H1 (cell line): ENCODE results near the gene ZFP3. TPM values are rescaled to one million over a fixed set of nuclear protein-coding genes. Genes with fewer than 3 reads are reported as not detected.
"Not testable (repeated sequence)": the region's sequence is repeated elsewhere in the genome, so short reads cannot be mapped to it uniquely, and the experiment has no call there.

ENCODE experiments used
- CTCF ChIA-PET: fragments of 300-600 bp; sonication (Branson Sonifier 250); formaldehyde crosslinking; loops from one replicate; lab custom pipeline; 2021; ENCODE audit not compliant: partially characterized antibody; lab: Charles Lee
- POLR2A ChIA-PET: fragments of 300-600 bp; sonication (Branson Sonifier 250); formaldehyde crosslinking; loops from one replicate; lab custom pipeline; 2021; ENCODE audit warnings: inconsistent platforms; ENCODE audit not compliant: partially characterized antibody; lab: Charles Lee
- DNase-seq, 2 experiments: peaks; one replicate each; pipeline versions ENCODE4 v3.0.0 to v3.0.0-alpha.2; 2010 to 2022; ENCODE audit warnings: low spot score in 2 of 2, low read depth in 1 of 2, mixed read lengths in 1 of 2
- FAIRE-seq: peaks from 2 replicates; lab custom pipeline; 2011; peaks lifted over from hg19 to GRCh38; lab: Jason Lieb, UNC
- H2AFZ ChIP-seq: 2 replicates; pipeline ENCODE4 v1.8.1; 2012; ENCODE audit warnings: low read length, inconsistent platforms
- H2AK5ac ChIP-seq: 2 replicates; pipeline ENCODE4 v1.6.1; 2013; ENCODE audit warnings: low read depth, low read length
- H2BK120ac ChIP-seq: replicated peaks from 2 replicates; pipeline ENCODE3; 2013; ENCODE audit warnings: low read depth, low read length, inconsistent platforms
- H2BK12ac ChIP-seq: 2 replicates; pipeline ENCODE4 v1.6.1; 2013; ENCODE audit warnings: low read depth, low read length
- H2BK15ac ChIP-seq: 2 replicates; pipeline ENCODE4 v1.6.1; 2013; ENCODE audit warnings: low read length
- H2BK20ac ChIP-seq: 2 replicates; pipeline ENCODE4 v1.6.1; 2013; ENCODE audit warnings: low read length
- H2BK5ac ChIP-seq: 2 replicates; pipeline ENCODE4 v1.6.1; 2013; ENCODE audit warnings: low read depth, low read length
- H3K14ac ChIP-seq: 2 replicates; pipeline ENCODE4 v1.6.1; 2013; ENCODE audit warnings: inconsistent platforms; ENCODE audit not compliant: insufficient read length
- H3K18ac ChIP-seq: 2 replicates; pipeline ENCODE4 v1.6.1; 2013; ENCODE audit warnings: low read length; ENCODE audit errors: extremely low read depth
- H3K23ac ChIP-seq: 2 replicates; pipeline ENCODE4 v1.6.1; 2013; ENCODE audit warnings: inconsistent platforms; ENCODE audit not compliant: insufficient read length
- H3K23me2 ChIP-seq: 2 replicates; pipeline ENCODE4 v1.6.1; 2013; ENCODE audit warnings: low read depth, low read length
- H3K27ac ChIP-seq: 2 replicates; pipeline ENCODE4 v1.6.1; 2011; ENCODE audit warnings: low read depth, low read length, inconsistent platforms
- H3K27me3 ChIP-seq, 4 experiments: replicated peaks in 1 of 4; 1 replicate in 1 of 4; 2 replicates in 3 of 4; pipeline versions ENCODE4 v1.6.1 to v1.8.1; 2011 to 2013; ENCODE audit warnings: low read length in 3 of 4, mild to moderate bottlenecking in 3 of 4, inconsistent platforms in 2 of 4, mixed read lengths in 2 of 4, moderate library complexity in 1 of 4; ENCODE audit not compliant: control insufficient read depth in 3 of 4, insufficient read depth in 3 of 4; ENCODE audit errors: extremely low read depth in 1 of 4
- H3K36me3 ChIP-seq, 4 experiments: 2 replicates each; pipeline versions ENCODE4 v1.6.1 to v1.8.1; 2011 to 2013; ENCODE audit warnings: mild to moderate bottlenecking in 4 of 4, low read length in 3 of 4, moderate library complexity in 2 of 4, control low read depth in 1 of 4, inconsistent platforms in 1 of 4; ENCODE audit not compliant: insufficient read depth in 4 of 4, control insufficient read depth in 2 of 4
- H3K4ac ChIP-seq: replicated peaks from 2 replicates; pipeline ENCODE3; 2013; ENCODE audit warnings: low read length, low read depth, mixed read lengths, inconsistent platforms; ENCODE audit not compliant: insufficient read length
- H3K4me1 ChIP-seq, 4 experiments: replicated peaks in 1 of 4; 1 replicate in 1 of 4; 2 replicates in 3 of 4; pipeline versions ENCODE4 v1.6.1 to v1.8.1; 2011 to 2013; ENCODE audit warnings: low read length in 3 of 4, inconsistent platforms in 2 of 4, mixed read lengths in 1 of 4; ENCODE audit not compliant: insufficient read depth in 4 of 4, control insufficient read depth in 3 of 4
- H3K4me2 ChIP-seq, 2 experiments: 2 replicates each; pipeline versions ENCODE4 v1.6.1 to v1.8.1; 2011 to 2013; ENCODE audit warnings: low read depth in 2 of 2, low read length in 2 of 2, control low read depth in 1 of 2, inconsistent platforms in 1 of 2, mild to moderate bottlenecking in 1 of 2; ENCODE audit not compliant: insufficient read depth in 1 of 2
- H3K4me3 ChIP-seq, 4 experiments: fragments of 200-600, 300-600 bp in 1 of 4; sonication (generic), shearing (Covaris generic), sonication (Bioruptor Twin) in 1 of 4; 2 replicates each; pipeline versions ENCODE4 v1.5.1 to v1.8.1; 2011 to 2016; ENCODE audit warnings: low read length in 4 of 4, low read depth in 3 of 4, control low read depth in 2 of 4, inconsistent platforms in 2 of 4, mild to moderate bottlenecking in 2 of 4, mixed read lengths in 1 of 4, moderate library complexity in 1 of 4; ENCODE audit not compliant: insufficient read depth in 2 of 4; ENCODE audit errors: extremely low read depth in 1 of 4
- H3K56ac ChIP-seq: replicated peaks from 2 replicates; pipeline ENCODE3; 2013; ENCODE audit warnings: low read depth, mild to moderate bottlenecking, mixed read lengths, low read length, inconsistent platforms; ENCODE audit not compliant: insufficient read length
- H3K79me1 ChIP-seq: 2 replicates; pipeline ENCODE4 v1.6.1; 2013; ENCODE audit warnings: low read depth, low read length, control low read depth
- H3K79me2 ChIP-seq, 2 experiments: 2 replicates each; pipeline versions ENCODE4 v1.6.1 to v1.8.1; 2012 to 2013; ENCODE audit warnings: low read length in 2 of 2, mild to moderate bottlenecking in 2 of 2, inconsistent platforms in 1 of 2; ENCODE audit not compliant: insufficient read depth in 2 of 2, control insufficient read depth in 1 of 2
- H3K9ac ChIP-seq, 4 experiments: replicated peaks in 1 of 4; 1 replicate in 1 of 4; 2 replicates in 3 of 4; pipeline versions ENCODE4 v1.6.1 to v1.8.1; 2011 to 2013; ENCODE audit warnings: low read depth in 3 of 4, low read length in 3 of 4, control low read depth in 2 of 4, mild to moderate bottlenecking in 2 of 4, moderate library complexity in 2 of 4, inconsistent platforms in 1 of 4; ENCODE audit errors: extremely low read depth in 1 of 4
- H3K9me3 ChIP-seq, 2 experiments: 2 replicates each; pipeline versions ENCODE4 v1.6.1 to v1.8.1; 2012 to 2013; ENCODE audit warnings: mild to moderate bottlenecking in 2 of 2, moderate library complexity in 2 of 2, control low read depth in 1 of 2, inconsistent platforms in 1 of 2, low read depth in 1 of 2, low read length in 1 of 2, mixed read lengths in 1 of 2; ENCODE audit not compliant: insufficient read depth in 2 of 2
- H4K20me1 ChIP-seq, 2 experiments: replicated peaks in 1 of 2; 2 replicates each; pipeline versions ENCODE3 to v1.8.1; 2011 to 2013; ENCODE audit warnings: inconsistent platforms in 2 of 2, low read length in 2 of 2, mild to moderate bottlenecking in 1 of 2; ENCODE audit not compliant: insufficient read depth in 2 of 2, control insufficient read depth in 1 of 2
- H4K5ac ChIP-seq: 2 replicates; pipeline ENCODE4 v1.6.1; 2013; ENCODE audit warnings: low read length, low read depth, mixed read lengths, inconsistent platforms; ENCODE audit not compliant: insufficient read length
- H4K8ac ChIP-seq: 2 replicates; pipeline ENCODE4 v1.8.0; 2013; ENCODE audit warnings: mild to moderate bottlenecking, moderate library complexity, low read length, inconsistent platforms; ENCODE audit not compliant: insufficient read depth; ENCODE audit errors: extremely low read depth
- H4K91ac ChIP-seq: replicated peaks from 2 replicates; pipeline ENCODE3; 2013; ENCODE audit warnings: low read length, mixed read lengths, inconsistent platforms; ENCODE audit not compliant: insufficient read length
- WGBS, 2 experiments: shearing (Covaris generic) in 1 of 2; methylation state at CpG; one replicate each; pipeline versions ENCODE4 v1.1.6 to v1.1.7; 2013 to 2015; ENCODE audit warnings: low lambda C conversion rate in 2 of 2, mixed read lengths in 2 of 2, inconsistent platforms in 1 of 2, low coverage in 1 of 2, missing lambda C conversion rate in 1 of 2; ENCODE audit not compliant: insufficient replicate concordance in 2 of 2, insufficient coverage in 1 of 2, insufficient read length in 1 of 2; ENCODE audit errors: extremely low coverage in 1 of 2, missing lambda C conversion rate in 1 of 2; 5-methylcytosine and 5-hydroxymethylcytosine counted together
- polyA plus RNA-seq, 7 experiments: library from polyadenylated mRNA; depleted of rRNA in 3 of 7; stranded (reverse) in 5 of 7; unstranded in 2 of 7; fragments of >200 nt in 5 of 7; fragments of 200-250 nt in 2 of 7; gene quantifications; 1 replicate in 5 of 7; 2 replicates in 1 of 7; 4 replicates in 1 of 7; pipeline versions ENCODE4 v1.2.1 to v1.2.3, GENCODE V29; 2011 to 2013; ENCODE audit warnings: missing spikeins in 2 of 7, mixed read lengths in 2 of 7
- total RNA-seq: library from RNA; stranded (reverse); fragmentation: NEBNext Ultra II Directional; extraction: Animal tissue kit (Norgen Biotek cat#: 25700); gene quantifications from 2 replicates; pipeline ENCODE4 v1.2.1, GENCODE V29; 2021

Gene ZFP3
- total and polyA plus RNA-seq, 2 of the 8 experiments (the other 6 are each of a cell fraction or from before 2014, with no cell fraction given): 0.15 to 0.44 TPM

GRCh38 chr17:5120436-5121185 is 42.3 kb downstream of the ZFP3 start:
- H3K4me2 ChIP-seq, H3K4me1 ChIP-seq, H3K79me1 ChIP-seq, H2BK20ac ChIP-seq, DNase-seq, H3K27ac ChIP-seq, H4K91ac ChIP-seq, H3K4ac ChIP-seq, H3K79me2 ChIP-seq, H4K20me1 ChIP-seq, H3K36me3 ChIP-seq, H3K9me3 ChIP-seq, H4K5ac ChIP-seq, H3K14ac ChIP-seq, H4K8ac ChIP-seq, H2BK120ac ChIP-seq, H3K23ac ChIP-seq, H2BK15ac ChIP-seq, H2BK5ac ChIP-seq, H3K56ac ChIP-seq, FAIRE-seq, H3K18ac ChIP-seq, H3K9ac ChIP-seq, H2AFZ ChIP-seq, H2BK12ac ChIP-seq, H3K23me2 ChIP-seq, H3K4me3 ChIP-seq: not testable (repeated sequence)
- ChIA-PET CTCF (interaction anchor here (1.3 kb wide), 1 partner anchor 8 kb away, joined by 3 read pairs; no protein-coding TSS in a partner anchor), POLR2A (interaction anchor here (1.4 to 4.2 kb wide), 2 partner anchors 9 to 172 kb away, joined by 4 to 28 read pairs; partner anchors contain the start of genes PFN1 and ZNF232)
- peaks cover 0 to 26% (median 15%) of the 10 kb centered on the region in 4 experiments; a peak in 6 of 7 replicates for H3K27me3 ChIP-seq
- 0 out of 2 replicates have a peak overlapping the region, but pooled peaks have one; percentile 53 for H2AK5ac ChIP-seq
- 91% methylated on average over 6 of the region's 6 CpGs; no CpG with 5 or more reads in 1 of the 2 experiments for WGBS, 2 experiments
